HepG2 (cell line): Measurements from ENCODE around the gene TRMT6. TPM values are rescaled to one million over a fixed set of nuclear protein-coding genes. Genes with fewer than 3 reads are reported as not detected.
A peak's percentile ranks its signal among the peaks of the same experiment; 100 is the strongest.

Source experiments
- BCL6 ChIP-seq: IDR thresholded peaks from 2 replicates; pipeline ENCODE4 v1.6.1; 2016; ENCODE audit warnings: missing genetic modification reagents, missing compliant biosample characterization
- FLYWCH1 ChIP-seq: sonication (generic); formaldehyde crosslinking; IDR thresholded peaks from 2 replicates; pipeline ENCODE4 v1.8.1; 2023; ENCODE audit warnings: mild to moderate bottlenecking, missing genetic modification reagents
- HMGA1 ChIP-seq: sonication (generic); formaldehyde crosslinking; conservative IDR thresholded peaks from 2 replicates; pipeline ENCODE4 v1.4.0; 2020; ENCODE audit warnings: missing genetic modification reagents
- HNF4G ChIP-seq, 2 experiments: sonication (generic) in 1 of 2; formaldehyde crosslinking in 1 of 2; IDR thresholded peaks; 2 replicates each; pipeline versions ENCODE4 v1.4.0 to v1.6.1; 2011 to 2020; ENCODE audit warnings: borderline replicate concordance in 2 of 2, low read depth in 2 of 2, mild to moderate bottlenecking in 2 of 2, low read length in 1 of 2, missing genetic modification reagents in 1 of 2, moderate library complexity in 1 of 2
- MXI1 ChIP-seq: IDR thresholded peaks from 3 replicates; pipeline ENCODE4 v1.6.1; 2012; ENCODE audit warnings: low read depth, low read length, inconsistent platforms, borderline replicate concordance
- NAIF1 ChIP-seq: sonication (generic); formaldehyde crosslinking; IDR thresholded peaks from 2 replicates; pipeline ENCODE4 v1.5.0; 2020; ENCODE audit warnings: mild to moderate bottlenecking, missing genetic modification reagents, borderline replicate concordance
- NFRKB ChIP-seq: fragments of 450-650 bp; IDR thresholded peaks from 2 replicates; pipeline ENCODE4 v1.6.1; 2017
- RBFOX2 ChIP-seq: fragments of 200-400 bp; formaldehyde crosslinking; IDR thresholded peaks from 2 replicates; pipeline ENCODE4 v1.6.1; 2017; ENCODE audit warnings: low read depth, mild to moderate bottlenecking, low read length
- RFX3 ChIP-seq: IDR thresholded peaks from 2 replicates; pipeline ENCODE4 v1.6.1; 2016; ENCODE audit warnings: missing biosample characterization, missing genetic modification reagents
- ZBTB38 ChIP-seq: sonication (generic); formaldehyde crosslinking; IDR thresholded peaks from 2 replicates; pipeline ENCODE4 v1.5.1; 2020; ENCODE audit warnings: mild to moderate bottlenecking, missing genetic modification reagents
- ZFY ChIP-seq: sonication (generic); formaldehyde crosslinking; IDR thresholded peaks from 2 replicates; pipeline ENCODE4 v1.4.0; 2020; ENCODE audit warnings: missing genetic modification reagents
- ZNF205 ChIP-seq: IDR thresholded peaks from 2 replicates; pipeline ENCODE4 v1.6.1; 2018; ENCODE audit warnings: missing biosample characterization, missing genetic modification reagents
- ZNF24 ChIP-seq: fragments of 450-650 bp; IDR thresholded peaks from 2 replicates; pipeline ENCODE4 v1.6.1; 2017; ENCODE audit warnings: antibody characterized with exemption, mild to moderate bottlenecking
- ZNF34 ChIP-seq: sonication (generic); formaldehyde crosslinking; IDR thresholded peaks from 2 replicates; pipeline ENCODE4 v1.4.0; 2020; ENCODE audit warnings: mild to moderate bottlenecking, missing genetic modification reagents, borderline replicate concordance
- ZNF790 ChIP-seq: sonication (generic); formaldehyde crosslinking; IDR thresholded peaks from 2 replicates; pipeline ENCODE4 v1.8.0; 2022; ENCODE audit warnings: missing genetic modification reagents, mild to moderate bottlenecking, borderline replicate concordance
- polyA plus RNA-seq, 8 experiments: library from polyadenylated mRNA; depleted of rRNA in 3 of 8; stranded (reverse) in 7 of 8; unstranded in 1 of 8; fragments of >200 nt; fragmentation: Illumina TruSeq in 4 of 8; extraction: Trizol in 4 of 8; gene quantifications; 2 replicates each; pipeline versions ENCODE4 v1.2.1 to v1.2.3, GENCODE V29; 2011 to 2016; ENCODE audit warnings: low read depth in 4 of 8, missing spikeins in 1 of 8, mixed read lengths in 1 of 8; ENCODE audit not compliant: insufficient read depth in 1 of 8
- total RNA-seq, 5 experiments: library from RNA; depleted of rRNA; stranded (reverse); fragments of >200 nt; fragmentation: Illumina TruSeq; extraction: Trizol; gene quantifications; 2 replicates each; pipeline ENCODE4 v1.2.3, GENCODE V29; 2016; ENCODE audit warnings: low read depth in 1 of 5
- TF ChIP-seq, protein P1 (sequence below): sonication (generic); formaldehyde crosslinking; IDR thresholded peaks from 2 replicates; pipeline ENCODE4 v1.5.1; 2020; ENCODE audit warnings: mild to moderate bottlenecking, missing genetic modification reagents, borderline replicate concordance
- TF ChIP-seq, protein P2 (sequence below): sonication (generic); formaldehyde crosslinking; conservative IDR thresholded peaks from 2 replicates; pipeline ENCODE4 v1.4.0; 2020; ENCODE audit warnings: missing genetic modification reagents
- TF ChIP-seq, protein P3 (sequence below): fragments of 450-650 bp; IDR thresholded peaks from 2 replicates; pipeline ENCODE4 v1.6.1; 2016
- TF ChIP-seq, protein P4 (sequence below): sonication (generic); formaldehyde crosslinking; IDR thresholded peaks from 2 replicates; pipeline ENCODE4 v1.5.0; 2020; ENCODE audit warnings: missing genetic modification reagents

Gene TRMT6
- total and polyA plus RNA-seq, 2 of the 13 experiments (the other 11 are each of a cell fraction or from before 2014, with no cell fraction given) = 10.5 to 37.8 TPM

DNA sequence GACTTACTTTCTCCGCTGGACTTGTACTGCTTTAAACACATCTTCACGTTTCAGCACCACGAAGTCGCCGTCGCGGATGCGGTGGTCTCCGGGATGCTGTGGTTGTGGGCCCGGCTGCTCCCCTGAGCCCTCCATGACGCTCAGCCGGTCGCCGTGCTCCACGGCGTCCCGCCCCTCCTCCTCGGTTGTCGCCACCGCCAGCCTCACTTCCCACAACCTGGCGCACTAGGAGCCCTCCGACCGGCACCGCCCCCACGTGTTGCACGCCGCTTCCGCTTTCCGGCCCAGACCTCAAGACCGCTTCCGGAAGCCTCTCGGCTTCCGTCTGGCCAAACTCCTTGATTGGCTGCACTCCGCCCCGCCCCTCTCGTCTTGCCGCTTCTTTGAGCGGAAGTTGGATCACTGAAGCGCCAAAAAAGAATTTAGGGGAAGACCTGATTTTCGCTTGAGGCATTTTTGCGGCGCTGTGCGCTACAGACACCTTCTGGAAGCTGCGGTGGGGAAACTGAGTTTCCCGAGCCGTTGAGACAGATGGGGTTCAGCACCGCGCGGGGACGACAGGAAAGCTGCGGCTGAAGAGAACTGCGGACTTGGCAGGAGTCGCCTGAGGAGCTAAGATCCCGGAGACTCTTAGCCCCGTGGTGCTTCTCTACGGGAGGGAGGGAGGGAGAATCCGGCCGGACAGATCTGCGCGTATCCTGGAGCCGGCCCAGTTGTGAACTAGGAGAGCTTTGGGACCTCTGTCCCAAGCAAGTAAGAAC, at the start of gene TRMT6, which contains the start of gene MCM8 (continued):
- TF ChIP-seq, protein P1, sequence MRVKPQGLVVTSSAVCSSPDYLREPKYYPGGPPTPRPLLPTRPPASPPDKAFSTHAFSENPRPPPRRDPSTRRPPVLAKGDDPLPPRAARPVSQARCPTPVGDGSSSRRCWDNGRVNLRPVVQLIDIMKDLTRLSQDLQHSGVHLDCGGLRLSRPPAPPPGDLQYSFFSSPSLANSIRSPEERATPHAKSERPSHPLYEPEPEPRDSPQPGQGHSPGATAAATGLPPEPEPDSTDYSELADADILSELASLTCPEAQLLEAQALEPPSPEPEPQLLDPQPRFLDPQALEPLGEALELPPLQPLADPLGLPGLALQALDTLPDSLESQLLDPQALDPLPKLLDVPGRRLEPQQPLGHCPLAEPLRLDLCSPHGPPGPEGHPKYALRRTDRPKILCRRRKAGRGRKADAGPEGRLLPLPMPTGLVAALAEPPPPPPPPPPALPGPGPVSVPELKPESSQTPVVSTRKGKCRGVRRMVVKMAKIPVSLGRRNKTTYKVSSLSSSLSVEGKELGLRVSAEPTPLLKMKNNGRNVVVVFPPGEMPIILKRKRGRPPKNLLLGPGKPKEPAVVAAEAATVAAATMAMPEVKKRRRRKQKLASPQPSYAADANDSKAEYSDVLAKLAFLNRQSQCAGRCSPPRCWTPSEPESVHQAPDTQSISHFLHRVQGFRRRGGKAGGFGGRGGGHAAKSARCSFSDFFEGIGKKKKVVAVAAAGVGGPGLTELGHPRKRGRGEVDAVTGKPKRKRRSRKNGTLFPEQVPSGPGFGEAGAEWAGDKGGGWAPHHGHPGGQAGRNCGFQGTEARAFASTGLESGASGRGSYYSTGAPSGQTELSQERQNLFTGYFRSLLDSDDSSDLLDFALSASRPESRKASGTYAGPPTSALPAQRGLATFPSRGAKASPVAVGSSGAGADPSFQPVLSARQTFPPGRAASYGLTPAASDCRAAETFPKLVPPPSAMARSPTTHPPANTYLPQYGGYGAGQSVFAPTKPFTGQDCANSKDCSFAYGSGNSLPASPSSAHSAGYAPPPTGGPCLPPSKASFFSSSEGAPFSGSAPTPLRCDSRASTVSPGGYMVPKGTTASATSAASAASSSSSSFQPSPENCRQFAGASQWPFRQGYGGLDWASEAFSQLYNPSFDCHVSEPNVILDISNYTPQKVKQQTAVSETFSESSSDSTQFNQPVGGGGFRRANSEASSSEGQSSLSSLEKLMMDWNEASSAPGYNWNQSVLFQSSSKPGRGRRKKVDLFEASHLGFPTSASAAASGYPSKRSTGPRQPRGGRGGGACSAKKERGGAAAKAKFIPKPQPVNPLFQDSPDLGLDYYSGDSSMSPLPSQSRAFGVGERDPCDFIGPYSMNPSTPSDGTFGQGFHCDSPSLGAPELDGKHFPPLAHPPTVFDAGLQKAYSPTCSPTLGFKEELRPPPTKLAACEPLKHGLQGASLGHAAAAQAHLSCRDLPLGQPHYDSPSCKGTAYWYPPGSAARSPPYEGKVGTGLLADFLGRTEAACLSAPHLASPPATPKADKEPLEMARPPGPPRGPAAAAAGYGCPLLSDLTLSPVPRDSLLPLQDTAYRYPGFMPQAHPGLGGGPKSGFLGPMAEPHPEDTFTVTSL (CRISPR knock-in tag) = 0 out of 2 replicates have a peak, but pooled peaks have one; percentile 77
- peak; percentile 100 for TF ChIP-seq MXI1
- TF ChIP-seq HMGA1 (CRISPR knock-in tag) = no peak
- TF ChIP-seq NAIF1 = peak; percentile 72
- TF ChIP-seq, protein P2, sequence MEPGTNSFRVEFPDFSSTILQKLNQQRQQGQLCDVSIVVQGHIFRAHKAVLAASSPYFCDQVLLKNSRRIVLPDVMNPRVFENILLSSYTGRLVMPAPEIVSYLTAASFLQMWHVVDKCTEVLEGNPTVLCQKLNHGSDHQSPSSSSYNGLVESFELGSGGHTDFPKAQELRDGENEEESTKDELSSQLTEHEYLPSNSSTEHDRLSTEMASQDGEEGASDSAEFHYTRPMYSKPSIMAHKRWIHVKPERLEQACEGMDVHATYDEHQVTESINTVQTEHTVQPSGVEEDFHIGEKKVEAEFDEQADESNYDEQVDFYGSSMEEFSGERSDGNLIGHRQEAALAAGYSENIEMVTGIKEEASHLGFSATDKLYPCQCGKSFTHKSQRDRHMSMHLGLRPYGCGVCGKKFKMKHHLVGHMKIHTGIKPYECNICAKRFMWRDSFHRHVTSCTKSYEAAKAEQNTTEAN (CRISPR knock-in tag) = peak; percentile 75; the same call in 1 of the 2 replicates
- TF ChIP-seq BCL6 (CRISPR knock-in tag) = peak; percentile 63; the same call in 1 of the 2 replicates
- TF ChIP-seq ZBTB38 (CRISPR knock-in tag) = peak; percentile 95
- TF ChIP-seq HNF4G (IDR thresholded peaks at IDR 0.05; ENCODE audit: borderline replicate concordance, low read depth, low read length) = no peak
- TF ChIP-seq HNF4G (CRISPR knock-in tag; IDR thresholded peaks at IDR 0.05; ENCODE audit: borderline replicate concordance, low read depth) = no peak; the same call in 1 of the 2 replicates
- TF ChIP-seq ZNF790 = no peak; the same call in 1 of the 2 replicates
- TF ChIP-seq ZNF205 (CRISPR knock-in tag) = peak; percentile 90; the same call in 1 of the 2 replicates
- TF ChIP-seq, protein P3, sequence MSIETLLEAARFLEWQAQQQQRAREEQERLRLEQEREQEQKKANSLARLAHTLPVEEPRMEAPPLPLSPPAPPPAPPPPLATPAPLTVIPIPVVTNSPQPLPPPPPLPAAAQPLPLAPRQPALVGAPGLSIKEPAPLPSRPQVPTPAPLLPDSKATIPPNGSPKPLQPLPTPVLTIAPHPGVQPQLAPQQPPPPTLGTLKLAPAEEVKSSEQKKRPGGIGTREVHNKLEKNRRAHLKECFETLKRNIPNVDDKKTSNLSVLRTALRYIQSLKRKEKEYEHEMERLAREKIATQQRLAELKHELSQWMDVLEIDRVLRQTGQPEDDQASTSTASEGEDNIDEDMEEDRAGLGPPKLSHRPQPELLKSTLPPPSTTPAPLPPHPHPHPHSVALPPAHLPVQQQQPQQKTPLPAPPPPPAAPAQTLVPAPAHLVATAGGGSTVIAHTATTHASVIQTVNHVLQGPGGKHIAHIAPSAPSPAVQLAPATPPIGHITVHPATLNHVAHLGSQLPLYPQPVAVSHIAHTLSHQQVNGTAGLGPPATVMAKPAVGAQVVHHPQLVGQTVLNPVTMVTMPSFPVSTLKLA = peak; percentile 97
- TF ChIP-seq ZNF24 = no peak
- peak; percentile 94; the same call in 1 of the 2 replicates for TF ChIP-seq ZNF34
- TF ChIP-seq, protein P4, sequence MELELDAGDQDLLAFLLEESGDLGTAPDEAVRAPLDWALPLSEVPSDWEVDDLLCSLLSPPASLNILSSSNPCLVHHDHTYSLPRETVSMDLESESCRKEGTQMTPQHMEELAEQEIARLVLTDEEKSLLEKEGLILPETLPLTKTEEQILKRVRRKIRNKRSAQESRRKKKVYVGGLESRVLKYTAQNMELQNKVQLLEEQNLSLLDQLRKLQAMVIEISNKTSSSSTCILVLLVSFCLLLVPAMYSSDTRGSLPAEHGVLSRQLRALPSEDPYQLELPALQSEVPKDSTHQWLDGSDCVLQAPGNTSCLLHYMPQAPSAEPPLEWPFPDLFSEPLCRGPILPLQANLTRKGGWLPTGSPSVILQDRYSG (CRISPR knock-in tag) = 0 out of 2 replicates have a peak, but pooled peaks have one; percentile 45
- no peak for TF ChIP-seq NFRKB
- peak; percentile 94 for TF ChIP-seq RBFOX2
- TF ChIP-seq FLYWCH1 (CRISPR knock-in tag) = no peak
- peak; percentile 62 for TF ChIP-seq ZFY (CRISPR knock-in tag)
- no peak for TF ChIP-seq RFX3 (CRISPR knock-in tag)
